ENCODE results near the gene TNFRSF13B.

The TNFRSF13B gene

DNA sequence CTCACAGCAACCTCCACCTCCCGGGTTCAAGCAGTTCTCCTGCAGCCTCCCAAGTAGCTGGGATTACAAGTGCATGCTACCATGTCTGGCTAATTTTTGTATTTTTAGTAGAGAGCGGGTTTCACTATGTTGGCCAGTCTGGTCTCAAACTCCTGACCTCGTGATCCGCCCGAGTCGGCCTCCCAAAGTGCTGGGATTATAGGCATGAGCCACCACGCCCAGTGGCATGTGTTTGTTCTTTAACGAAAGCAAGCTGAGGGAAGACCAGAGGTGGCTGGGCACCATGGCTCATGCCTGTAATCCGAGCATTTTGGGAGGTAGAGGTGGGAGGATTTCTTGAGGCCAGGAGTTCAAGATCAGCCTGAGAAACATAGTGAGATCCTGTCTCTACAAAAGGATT lies 18.1 kb downstream of the TNFRSF13B start:
- no peak for DNase-seq

DNA sequence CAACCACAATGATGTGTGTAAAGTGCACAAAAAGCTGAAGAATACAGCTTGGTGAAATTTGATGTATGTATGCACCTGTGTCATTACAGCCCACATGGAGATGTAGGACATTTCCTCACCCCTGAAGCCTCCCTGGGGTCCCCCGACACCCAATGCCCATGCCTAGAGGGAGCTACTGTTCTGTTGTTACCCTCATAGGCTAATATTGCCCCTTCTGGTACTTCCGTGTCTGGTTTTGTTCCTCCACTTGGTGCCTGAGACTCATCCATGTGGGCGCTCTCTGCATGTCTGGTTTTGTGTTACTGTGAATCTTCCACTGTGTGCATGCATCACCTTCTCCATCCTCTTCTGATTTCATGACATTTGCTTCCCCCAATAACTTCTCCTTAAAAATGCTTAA lies 18.6 kb downstream of the TNFRSF13B start:
- DNase-seq = no peak

DNA sequence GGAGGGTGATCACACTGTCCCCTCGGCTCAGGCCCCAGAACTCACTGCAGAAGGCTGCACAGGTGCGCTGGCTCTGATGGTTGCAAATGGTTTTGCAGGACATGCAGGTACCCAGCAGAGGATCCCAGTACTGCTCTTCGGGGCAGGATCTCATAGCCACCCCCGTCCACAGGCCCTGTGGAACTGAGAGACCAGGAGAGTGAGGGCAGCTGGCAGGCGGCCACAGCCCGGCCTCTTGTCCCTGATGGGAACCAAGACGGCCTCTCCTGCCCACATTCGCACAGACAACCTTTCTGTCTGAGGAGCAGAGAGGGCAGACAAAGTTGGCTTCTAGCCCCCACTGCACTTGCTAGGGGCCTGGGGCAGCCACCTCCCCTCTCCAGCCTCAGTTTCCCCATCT lies 19.5 kb downstream of the TNFRSF13B start:
- DNase-seq = no peak

DNA sequence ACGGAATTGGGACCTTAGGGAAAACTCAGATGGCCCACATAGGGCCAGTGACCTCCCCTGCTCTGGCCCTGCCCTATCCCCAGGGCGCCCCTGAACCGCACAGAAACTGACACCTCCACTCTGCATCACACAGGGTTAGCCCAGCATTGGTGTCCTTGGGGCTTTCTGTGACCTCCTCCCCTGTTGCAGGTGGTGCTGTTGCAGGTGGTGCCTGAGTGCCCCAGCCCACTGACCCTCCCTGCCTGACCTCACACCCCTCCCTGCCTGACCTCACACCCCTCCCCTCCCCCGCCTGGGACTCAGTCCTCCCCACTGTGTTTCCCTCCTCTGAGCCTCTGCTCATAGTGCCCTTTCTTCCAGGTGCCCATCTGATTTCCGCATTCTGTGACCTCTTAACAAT lies 21.4 kb downstream of the TNFRSF13B start:
- DNase-seq = no peak

DNA sequence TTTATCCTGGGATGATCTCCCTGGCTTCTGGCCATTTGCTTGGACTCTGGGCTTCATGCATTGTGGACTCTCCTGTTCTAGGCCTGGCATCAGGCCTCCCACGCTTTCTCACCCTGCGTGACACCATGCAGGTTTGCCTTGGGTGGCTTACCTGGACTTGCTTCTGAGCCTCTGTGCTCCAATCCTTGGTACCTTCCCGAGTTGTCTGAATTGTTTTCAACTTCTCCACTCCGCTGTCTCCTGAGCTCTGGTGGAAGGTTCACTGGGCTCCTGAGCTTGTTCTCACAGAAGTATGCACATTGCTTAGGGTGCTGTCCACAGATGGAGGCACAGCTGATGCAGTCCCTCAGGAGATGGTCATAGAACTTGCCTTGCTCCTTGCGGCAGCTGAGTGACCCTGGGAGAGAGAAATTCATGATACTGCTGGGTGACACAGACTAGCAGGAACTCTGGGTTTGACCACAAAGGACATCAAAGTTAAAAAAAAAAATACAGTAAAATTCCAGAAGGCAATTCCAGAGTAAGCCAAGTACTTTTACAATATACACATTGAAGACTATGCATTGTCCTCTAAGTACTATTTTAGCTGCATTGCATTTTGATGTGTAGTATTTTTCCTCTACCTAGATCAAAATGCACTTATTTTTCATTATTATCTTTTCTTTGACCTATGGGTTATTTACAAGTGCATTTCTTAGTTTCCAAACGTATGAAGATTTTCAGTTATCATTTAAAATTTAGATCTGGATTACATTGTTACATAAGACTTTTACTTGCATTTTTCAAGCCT lies 23.1 kb downstream of the TNFRSF13B start:
- no peak for DNase-seq

DNA sequence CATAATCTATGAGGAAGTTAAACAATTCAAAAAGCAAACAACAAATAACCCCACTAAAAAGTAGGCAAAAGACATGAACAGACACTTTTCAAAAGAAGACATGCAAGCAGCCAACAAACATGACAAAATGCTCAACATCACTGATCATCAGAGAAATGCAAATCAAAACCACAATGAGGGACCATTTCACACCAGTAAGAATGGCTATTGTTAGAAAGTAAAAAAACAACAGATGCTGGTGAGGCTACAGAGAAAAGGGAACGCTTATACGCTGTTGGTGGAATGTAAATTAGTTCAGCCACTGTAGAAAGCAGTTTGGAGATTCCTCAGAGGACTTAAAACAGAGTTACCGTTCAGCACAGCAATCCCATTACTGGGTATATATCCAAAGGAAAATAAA lies 24.4 kb downstream of the TNFRSF13B start:
- DNase-seq = no peak

DNA sequence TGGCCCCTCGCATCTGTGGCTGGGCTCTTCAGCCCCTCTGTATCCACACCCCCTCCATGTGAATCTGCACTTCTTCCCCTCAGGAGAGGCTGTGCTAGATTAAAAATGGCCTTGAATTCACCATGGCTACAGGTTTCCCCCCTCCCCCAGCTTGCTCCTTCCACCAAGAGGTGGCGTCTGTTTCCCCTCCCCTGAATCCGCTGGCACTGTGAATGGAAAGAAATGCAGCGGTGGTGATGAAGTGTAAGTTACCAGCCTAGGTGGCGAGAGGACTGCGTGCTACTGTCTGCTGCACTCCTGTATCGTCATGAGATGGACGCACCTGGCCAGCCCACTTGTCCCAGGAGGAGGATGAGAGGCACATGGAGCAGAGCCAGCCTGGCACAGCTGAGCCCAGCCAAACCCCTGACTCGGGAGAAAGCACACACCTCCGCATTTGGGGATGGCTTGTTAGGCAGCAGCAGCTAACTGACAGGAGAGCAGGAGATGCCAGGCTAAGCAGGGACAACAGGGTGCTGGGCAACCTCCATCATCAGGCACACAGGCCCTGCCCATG lies 26.2 kb downstream of the TNFRSF13B start:
- no peak for DNase-seq

DNA sequence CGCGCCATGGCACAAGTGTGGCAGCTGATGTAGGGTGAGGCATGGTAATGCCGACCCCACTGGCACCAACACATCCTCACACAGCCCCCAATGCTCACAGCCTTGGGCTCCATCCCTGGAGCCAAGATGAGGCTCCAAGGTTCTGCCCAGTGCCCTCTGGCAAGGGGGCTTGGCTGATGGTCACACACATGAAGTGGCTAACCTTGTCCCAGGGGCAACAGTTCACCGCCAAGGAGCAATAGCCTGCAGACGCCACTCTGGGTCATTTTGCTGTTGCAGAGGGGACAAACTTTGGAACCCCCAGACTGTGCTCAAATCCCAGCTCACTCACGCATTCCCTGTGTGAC lies 26.8 kb downstream of the TNFRSF13B start:
- DNase-seq = no peak

DNA sequence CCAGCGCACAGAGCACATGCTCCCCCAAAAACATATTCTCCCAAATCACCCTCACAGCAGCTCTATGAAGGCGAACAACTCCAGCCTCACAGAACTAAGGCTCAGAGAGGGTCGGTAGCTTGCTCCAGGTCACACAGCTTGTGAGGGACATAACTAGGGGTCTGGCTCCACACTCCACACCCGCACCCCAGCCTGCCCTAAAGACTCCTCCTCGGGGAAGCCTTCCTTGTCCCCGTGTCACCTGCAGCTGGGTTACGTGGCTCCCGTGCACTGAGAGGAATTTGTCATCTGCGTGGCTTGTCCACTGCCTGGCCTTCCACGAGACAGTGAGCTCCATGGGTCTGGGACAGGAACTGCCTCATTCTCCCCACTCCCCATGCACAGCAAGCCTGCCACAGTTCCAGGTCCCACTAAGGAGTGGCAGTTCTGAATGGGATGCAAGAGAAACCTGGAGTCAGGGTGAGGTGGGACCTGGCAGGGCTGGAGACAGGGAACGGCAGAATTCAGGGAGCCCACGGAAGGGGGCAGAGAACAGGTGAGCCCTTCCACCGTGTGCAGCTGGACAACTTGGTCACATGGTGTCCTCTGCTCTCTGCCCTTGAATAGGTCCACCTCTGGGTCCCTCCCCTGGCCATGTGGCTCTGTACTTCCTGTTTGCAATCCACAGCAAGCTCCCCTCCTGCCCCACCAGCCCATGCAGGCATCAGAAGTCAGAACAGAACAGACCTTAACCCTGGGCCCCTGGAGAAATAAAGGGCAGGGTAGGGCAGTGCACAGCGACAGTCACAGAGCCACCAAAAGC lies 27.4 kb downstream of the TNFRSF13B start:
- DNase-seq = no peak

DNA sequence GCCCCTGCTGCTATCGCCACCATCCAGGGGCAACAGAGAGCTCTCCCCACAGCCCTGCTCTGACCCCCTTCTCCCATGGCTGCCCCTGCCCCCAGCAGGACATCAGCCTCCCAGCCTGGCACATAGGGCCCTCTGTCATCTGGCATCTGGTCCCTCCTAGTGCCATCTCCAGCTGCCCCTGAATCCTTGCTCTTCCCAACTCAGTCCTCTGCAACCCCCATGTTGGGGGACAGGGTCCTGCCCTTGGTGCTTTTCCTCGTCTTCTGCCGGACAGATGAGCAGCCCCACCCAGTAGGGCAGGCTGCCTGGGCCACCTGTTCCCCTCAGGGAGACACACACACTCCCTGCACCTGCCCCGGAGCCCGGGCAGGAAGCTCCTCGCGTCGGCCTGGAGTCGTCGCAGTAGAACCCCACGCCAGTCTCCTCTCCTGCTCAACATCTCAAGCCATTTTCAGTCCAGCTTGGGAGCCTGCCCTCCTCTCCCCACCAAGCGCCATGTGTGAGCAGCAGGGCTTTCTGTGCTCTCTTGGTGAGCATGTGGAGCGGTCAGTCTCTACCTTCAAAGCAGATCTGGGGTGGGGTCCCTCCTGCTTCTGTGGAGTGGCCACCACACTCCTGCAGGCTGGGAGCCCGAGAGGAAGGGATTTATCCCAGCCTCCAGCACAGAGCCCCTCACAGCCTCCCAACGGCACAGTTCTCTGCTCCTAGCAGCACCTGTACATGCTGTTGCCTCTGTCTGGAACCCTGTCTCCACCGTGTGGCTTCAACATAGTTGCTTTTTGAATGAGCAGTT lies 28.2 kb downstream of the TNFRSF13B start:
- no peak for DNase-seq

DNA sequence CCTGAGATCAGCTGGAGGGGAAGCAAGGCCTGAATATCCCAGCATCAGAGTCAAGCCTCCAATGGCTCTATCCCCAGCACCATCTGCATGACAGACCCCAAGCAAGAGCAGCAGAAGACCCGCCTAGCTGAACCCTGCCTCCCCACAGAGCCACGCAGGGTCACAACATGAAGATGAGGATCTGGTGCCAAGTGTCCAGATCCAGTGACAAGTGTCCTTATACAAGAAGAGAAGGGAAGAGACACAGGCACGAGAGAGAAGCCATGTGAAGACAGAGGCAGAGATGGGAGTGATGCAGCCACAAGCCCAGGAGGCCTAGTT lies 28.9 kb downstream of the TNFRSF13B start:
- no peak for DNase-seq

DNA sequence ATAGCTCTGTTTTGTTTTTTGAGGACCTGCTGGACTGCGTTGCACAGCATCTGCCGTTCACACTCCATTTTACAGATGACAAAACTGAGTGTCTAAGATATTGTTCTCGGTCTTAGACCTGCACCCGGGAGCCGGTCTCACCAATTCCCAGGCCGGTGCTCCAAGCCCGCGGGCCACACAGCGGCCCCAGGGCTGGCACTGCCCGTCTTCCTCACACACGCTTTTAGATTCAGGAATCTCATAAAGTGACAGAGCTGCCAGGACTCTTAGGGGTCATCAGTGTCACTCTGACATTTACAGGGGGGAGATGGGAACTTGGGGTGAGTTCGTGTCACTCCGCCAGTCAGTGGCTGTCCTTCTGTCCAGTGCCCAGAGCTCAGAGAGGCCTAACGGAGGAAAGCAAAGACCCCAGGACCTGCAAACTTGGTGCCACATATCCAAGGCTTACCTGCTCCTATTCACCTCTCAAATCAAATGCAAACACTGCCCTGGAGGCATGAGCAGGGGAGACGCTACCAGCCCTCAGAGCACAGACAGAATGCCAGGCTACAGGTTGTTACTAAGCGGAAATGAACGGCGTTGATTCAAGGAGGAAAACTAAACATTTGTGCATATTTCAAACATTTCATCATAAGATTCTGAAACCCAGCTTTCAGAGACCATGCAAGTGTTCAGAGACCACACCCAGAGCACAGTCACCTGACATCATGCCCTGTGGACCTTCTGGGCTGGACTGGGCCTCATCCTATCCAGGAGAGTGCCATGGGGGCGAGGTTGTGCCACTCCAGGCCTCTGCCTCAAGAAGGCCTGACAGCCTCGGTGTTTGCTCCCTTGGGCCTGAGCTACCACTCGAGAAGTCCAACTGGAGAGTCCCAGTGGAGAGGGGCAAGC lies 29.5 kb downstream of the TNFRSF13B start:
- no peak for DNase-seq

DNA sequence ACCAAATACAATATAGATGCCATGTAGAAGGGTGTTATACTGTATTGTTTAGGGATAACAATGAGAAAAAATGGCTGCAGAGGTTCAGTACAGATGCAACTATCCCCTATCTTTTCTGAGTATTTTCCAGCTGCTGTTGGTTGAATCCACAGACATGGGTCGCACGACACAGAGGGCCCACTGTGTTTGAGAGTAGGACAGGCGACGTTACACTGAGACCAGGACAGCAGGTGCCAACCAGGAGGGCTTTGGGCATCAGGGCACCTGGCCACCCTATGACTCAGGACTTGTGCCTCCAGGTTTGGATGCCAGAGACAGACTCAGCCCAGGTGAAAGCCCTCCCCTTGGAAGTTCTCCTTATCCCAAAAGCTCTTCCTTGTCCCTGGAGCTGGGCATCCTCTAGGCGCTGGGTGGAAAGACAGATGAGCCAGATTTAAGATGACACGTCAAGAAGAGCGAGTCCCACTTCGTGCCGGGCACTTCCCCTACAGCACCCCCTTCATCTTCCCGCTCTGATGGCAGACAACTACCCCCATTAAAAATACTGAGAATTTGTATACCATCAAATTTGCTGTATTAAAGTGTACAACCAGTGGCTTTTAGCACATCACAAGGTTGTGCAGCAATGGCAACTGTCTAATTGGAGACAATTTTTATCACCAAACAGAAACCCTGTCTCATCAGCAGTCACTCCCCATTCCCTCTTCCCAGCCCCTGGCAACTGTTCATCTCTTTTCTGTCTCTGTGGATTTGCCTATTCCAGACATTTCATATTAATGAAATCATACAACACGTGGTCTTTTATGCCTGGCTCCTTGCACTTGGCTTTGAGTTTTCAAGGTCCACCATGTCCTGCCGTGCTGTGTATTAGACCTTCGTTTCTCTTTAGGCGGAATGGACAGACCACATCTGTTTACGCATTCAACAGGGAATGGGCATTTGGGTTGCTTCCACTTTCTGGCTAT lies 30.6 kb downstream of the TNFRSF13B start:
- no peak for DNase-seq

DNA sequence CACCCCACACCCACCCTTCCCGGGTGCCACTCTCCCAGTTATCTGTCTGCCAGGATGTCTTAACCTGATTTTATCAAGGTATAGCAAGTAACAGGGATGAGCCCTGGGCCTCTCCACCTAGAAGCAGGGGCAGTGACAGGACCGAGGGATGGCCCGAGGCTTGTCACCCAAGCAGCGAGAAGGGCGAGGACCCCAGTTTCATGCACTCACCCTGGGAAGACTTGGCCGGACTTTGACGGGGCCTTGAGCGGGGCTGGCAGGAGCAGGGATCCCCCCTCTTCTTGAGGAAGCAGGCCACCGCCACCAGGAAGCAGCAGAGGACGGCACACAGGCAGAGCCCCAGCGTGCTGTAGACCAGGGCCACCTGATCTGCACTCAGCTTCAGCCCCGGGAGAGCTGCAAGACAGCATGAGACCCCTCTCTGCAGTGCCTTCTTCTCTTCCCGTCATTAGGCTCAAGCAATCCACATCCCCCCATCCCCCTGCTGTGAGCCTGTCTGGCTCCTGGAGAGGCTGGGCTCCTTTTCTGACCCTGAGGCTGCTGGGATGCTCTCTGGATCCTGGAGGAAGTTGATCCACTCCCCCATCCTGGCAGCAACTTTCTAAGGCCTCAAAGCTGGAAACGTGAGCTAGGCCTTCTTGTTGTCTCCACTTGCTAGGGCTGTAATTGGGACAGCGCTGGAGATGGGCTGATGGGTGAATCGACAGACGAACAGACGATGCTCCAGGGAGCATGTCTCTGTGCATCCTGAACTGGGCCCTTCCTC lies 31.6 kb downstream of the TNFRSF13B start:
- peak; percentile 14 for DNase-seq

DNA sequence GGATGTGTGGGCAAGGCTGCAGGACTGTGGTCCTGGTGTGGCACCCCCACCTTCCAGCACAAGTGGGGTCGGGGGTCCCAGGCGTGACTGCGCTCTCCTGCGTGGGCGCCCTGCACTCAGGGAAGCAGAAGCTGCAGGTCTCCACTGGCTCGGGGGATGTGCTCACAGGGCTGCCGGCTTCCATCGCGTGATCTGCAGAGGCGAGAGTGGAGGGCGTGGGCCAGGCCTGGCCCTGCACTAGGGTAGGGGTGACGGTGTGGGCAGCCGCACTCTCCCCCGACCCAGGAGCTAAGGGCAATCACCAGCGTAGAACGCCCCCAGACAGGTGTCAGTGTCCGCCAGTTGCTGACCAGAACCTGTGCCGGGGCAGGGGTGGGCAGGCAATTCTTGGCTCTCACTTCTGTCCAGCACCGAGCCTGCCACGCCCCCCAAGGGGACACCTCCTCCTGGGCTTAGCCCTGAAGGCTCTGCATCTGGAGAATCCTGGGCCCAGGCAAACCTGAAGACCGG lies 32.3 kb downstream of the TNFRSF13B start:
- DNase-seq = no peak

DNA sequence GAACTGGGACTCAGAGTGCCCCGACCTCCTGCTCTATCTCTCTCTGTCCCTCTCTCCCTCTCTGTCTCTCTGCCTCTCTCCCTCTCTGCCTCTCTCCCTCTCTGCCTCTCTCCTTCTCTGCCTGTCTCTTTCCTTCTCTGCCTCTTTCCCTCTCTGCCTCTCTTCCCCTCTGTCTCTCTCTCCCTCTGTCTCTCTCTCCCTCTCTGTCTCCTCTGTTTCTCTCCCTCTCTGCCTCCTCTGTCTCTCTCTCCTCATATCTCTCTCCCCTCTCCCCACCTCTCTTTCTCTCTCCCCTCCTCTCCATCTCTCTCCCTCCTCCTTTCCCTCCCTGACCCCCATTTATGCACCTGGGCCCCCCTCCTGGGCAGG lies 32.7 kb downstream of the TNFRSF13B start:
- no peak for DNase-seq

DNA sequence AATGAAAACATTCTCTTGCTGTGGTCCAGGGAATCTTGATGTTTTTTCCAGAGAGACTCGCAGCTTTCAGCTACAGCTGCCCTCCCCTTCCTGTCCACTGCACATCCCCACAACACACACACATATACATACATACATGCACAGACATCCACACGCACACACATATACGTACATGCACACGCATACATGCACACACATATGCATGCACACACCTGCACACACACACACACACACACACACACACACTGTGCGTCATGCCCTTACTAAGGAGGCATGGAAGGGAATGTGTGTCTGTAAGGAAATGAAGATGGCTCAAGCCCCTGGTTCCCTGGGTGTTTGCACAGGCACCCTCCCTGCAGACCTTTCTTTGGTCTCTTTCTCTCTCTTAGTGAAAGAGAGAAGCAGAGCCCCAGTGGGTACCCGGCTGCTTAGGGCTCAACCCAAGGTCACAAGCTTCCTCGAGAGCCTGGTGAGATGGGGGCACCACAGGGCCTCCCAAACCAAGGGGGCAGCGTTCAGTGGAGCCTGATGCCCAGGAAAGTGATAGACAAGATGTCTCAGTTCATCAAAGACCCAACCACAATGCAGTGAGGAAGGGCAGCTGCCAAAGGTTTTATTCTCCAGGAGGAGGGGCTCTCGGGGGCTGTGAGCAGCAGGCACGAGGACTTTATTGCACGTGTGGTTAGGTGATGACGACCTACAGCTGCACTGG lies 33.3 kb downstream of the TNFRSF13B start:
- DNase-seq = no peak

DNA sequence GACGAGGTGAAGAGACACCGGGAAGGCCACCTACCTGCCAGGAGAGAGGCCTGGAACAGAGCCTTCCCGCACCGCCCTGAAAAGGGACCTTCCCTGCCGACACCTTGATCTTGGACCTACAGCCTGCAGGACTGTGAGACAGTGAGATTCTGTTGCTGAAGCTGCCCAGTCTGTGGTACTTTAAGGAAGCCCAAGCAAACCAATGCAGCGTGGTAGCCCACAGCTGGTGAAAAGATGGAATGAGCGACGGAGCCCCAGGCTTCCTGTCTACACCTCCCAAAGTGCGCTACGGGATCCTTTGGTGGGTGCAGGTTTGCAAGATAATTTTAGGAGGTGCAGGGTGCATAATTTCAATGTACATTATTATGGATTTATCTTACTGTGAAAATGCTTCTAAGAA lies 33.9 kb downstream of the TNFRSF13B start:
- DNase-seq = no peak

DNA sequence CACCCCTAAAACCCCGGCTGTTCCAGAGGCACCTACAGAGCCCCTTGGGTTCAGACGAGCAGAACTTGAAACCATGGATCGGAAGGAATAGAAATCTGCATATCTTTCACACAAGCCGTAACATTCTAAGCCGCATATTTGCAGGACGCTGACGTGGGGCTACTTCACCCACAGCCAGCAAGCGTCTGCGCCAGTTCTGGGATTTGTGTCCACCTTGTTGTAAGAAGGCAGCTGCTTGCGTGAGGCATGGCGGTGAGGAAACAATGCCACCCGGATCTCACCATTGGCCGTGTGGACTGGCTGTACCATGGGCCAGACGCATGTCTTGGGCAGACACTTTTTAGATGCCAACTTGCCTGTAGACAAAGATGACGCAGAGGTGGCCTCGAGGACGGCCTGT lies 34.5 kb downstream of the TNFRSF13B start:
- DNase-seq = no peak

Measured in stimulated activated CD8-positive, alpha-beta memory T cell treated with anti-CD3 and anti-CD28 coated beads, Interleukin-4, amount 100 ng/mL, for 48 hours (primary cell).